GM12875 (cell line): ENCODE results near the gene SMURF2.
"Not testable (repeated sequence)": the region's sequence is repeated elsewhere in the genome, so short reads cannot be mapped to it uniquely, and the experiment has no call there.

Source experiments
- H3K4me3 ChIP-seq: one replicate; pipeline ENCODE4 v1.5.1; 2011; ENCODE audit warnings: low read depth, low read length, control low read depth
- TF ChIP-seq, protein P1 (sequence below): IDR thresholded peaks from 2 replicates; pipeline ENCODE4 v1.5.1; 2011; ENCODE audit warnings: low read depth, mild to moderate bottlenecking, control low read depth, inconsistent platforms, low read length, moderate library complexity, borderline replicate concordance; ENCODE audit not compliant: insufficient read depth

The SMURF2 gene

DNA sequence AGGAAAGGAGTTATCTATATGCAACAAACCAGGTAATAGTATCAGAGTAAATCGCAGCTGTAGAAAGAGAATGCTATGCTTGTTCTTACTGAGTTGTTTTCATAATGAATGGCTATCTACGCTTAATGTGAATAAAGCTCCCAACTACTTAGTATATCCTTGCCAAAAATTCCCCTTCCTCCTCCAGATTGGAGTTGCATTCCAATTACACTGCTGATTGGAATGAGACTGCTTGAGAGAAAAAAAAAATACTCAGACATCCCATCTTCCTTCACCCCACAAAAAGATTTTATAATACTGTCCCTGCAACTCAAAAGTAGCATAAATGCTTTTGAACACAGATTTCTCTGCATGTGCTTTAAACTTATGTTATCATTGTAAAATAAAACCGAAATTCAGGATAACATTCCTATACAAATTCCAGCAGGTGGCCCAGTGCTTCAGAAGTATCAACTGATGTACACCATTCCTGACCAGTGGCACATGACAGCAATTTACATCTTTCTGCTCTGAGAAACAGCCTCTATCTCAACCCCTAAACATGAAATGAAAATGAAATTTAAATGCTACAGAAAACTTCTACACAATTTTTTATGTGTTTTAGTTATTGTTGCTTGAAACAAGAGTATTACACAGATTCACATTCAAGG, 47.0 kb downstream of the SMURF2 start:
- no peak overlapping the region for H3K4me3 ChIP-seq
- TF ChIP-seq, protein P1, sequence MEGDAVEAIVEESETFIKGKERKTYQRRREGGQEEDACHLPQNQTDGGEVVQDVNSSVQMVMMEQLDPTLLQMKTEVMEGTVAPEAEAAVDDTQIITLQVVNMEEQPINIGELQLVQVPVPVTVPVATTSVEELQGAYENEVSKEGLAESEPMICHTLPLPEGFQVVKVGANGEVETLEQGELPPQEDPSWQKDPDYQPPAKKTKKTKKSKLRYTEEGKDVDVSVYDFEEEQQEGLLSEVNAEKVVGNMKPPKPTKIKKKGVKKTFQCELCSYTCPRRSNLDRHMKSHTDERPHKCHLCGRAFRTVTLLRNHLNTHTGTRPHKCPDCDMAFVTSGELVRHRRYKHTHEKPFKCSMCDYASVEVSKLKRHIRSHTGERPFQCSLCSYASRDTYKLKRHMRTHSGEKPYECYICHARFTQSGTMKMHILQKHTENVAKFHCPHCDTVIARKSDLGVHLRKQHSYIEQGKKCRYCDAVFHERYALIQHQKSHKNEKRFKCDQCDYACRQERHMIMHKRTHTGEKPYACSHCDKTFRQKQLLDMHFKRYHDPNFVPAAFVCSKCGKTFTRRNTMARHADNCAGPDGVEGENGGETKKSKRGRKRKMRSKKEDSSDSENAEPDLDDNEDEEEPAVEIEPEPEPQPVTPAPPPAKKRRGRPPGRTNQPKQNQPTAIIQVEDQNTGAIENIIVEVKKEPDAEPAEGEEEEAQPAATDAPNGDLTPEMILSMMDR: no peak

DNA sequence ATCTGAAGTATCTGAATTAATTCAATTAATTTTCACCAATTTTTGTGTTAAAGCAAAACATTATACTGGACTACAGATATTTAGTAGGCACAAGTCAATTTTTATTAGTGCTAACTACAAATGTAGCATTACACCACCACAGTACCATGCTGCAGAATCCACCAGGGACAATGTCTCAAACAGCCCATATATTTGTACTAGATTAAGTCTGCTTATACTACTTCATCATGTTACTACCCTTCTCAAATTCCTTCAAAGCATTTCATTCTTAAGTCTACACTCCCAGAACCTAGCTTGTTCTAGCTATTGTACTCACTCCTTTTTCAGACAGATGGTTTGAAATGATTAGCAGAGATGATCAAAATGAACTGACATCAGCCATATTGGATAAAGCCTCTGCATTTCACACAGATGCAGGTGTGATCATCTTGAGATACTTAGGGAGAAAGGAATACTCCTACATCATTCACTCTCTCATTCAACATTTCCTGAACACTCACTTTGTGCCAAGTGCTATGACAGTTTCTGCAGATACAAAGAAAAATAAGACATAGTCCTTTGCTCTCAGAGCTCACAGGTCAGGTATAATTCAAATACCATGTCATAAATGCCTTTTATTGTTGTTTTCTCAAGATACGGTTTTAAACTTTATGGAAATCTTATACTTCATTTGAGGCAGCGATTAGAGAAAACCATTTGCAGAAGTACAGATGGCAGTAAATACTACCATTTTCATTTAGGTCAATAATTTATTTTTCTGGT, 47.7 kb downstream of the SMURF2 start:
- TF ChIP-seq, protein P1: no peak
- no peak overlapping the region for H3K4me3 ChIP-seq

DNA sequence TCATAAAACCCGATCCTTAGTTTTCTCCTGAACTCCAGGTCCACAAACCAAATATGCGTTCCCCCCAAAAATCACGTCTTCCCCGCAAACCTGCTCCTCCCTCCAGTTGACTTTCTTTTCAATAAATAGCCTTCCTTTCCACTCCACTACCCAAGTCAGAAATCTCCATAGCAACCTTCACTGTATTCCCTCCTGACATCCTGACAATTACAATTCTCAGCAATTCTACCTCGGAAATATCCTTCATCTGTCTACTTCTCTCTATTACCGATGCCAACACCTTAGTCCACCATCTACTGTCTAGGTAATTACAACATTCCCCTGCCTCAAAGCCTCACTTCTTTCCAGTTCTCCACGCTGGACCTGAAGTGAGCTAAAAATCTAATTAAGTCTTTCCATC, 50.7 kb downstream of the SMURF2 start:
- TF ChIP-seq, protein P1: no peak
- H3K4me3 ChIP-seq: no peak overlapping the region

- H3K4me3 ChIP-seq: not testable (repeated sequence)
Observed at GRCh38 chr17:64610244-64610643, 51.9 kb downstream of the SMURF2 start.

GRCh38 chr17:64608571-64608981, 53.5 kb downstream of the SMURF2 start:
- H3K4me3 ChIP-seq: no peak overlapping the region
- TF ChIP-seq, protein P1: no peak

- TF ChIP-seq, protein P1: no peak
- H3K4me3 ChIP-seq: no peak overlapping the region
Observed at GRCh38 chr17:64607862-64608565, 54.1 kb downstream of the SMURF2 start.

GRCh38 chr17:64604532-64604931, 57.6 kb downstream of the SMURF2 start:
- H3K4me3 ChIP-seq: not testable (repeated sequence)

- TF ChIP-seq, protein P1: no peak
- H3K4me3 ChIP-seq: no peak overlapping the region
Observed at GRCh38 chr17:64603987-64604386, 58.1 kb downstream of the SMURF2 start.
